KOPT-K1 (cell line): ENCODE measurements around the gene TMEM121.
"Not testable (repeated sequence)": the region's sequence is repeated elsewhere in the genome, so short reads cannot be mapped to it uniquely, and the experiment has no call there.

Experiments used
- H3K27ac ChIP-seq: fragments of 200-600 bp; sonication (generic); 2 replicates; pipeline ENCODE4 v1.5.1; 2016; ENCODE audit warnings: antibody characterized with exemption, mild to moderate bottlenecking, low read depth, low read length; ENCODE audit not compliant: poor library complexity, severe bottlenecking
- H3K36me3 ChIP-seq: fragments of 200-600 bp; sonication (generic); 2 replicates; pipeline ENCODE4 v1.5.1; 2017; ENCODE audit warnings: antibody characterized with exemption, mild to moderate bottlenecking, low read length, moderate library complexity; ENCODE audit not compliant: insufficient read depth
- H3K9me3 ChIP-seq: fragments of 200-600 bp; sonication (generic); 2 replicates; pipeline ENCODE4 v1.5.1; 2017; ENCODE audit warnings: antibody characterized with exemption, low read length, mild to moderate bottlenecking; ENCODE audit not compliant: insufficient read depth, poor library complexity, severe bottlenecking

Gene TMEM121

GRCh38 chr14:105536691-105537579 is 10.6 kb downstream of the TMEM121 start:
- Histone ChIP-seq H3K9me3 (no peaks in the 10 kb centered on the region), H3K36me3 (no peaks in the 10 kb centered on the region), H3K27ac (no peak overlapping the region)

GRCh38 chr14:105537580-105538474 is 11.4 kb downstream of the TMEM121 start:
- no peaks in the 10 kb centered on the region for H3K9me3 ChIP-seq
- no peak overlapping the region for H3K27ac ChIP-seq
- no peaks in the 10 kb centered on the region for H3K36me3 ChIP-seq

DNA sequence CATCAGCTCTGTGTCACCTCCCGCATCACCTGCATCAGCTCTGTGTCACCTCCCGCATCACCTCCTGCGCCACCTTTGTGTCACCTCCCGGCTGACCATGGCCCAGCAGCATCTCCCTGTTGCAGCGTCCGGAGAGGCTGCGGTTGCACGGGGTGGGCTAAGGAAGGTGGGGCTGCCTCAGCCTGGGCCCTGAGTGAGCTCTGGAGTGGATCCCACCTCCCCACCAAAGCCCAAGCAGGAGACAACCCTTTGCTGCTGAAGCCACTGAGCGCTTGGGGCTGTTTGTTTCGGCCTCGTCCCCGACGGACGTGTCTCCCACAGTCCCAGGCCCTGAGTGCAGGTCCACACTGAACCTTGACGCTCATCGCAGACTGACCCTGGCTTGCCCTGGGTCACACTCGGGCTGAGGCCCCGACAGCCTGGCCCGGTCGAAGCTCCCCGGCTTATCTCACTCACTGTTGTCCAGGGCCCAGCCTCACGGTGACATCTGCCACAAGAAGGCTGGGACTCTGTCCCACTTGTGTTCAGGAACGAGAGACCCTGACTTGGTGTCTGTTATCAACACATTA is 12.2 kb downstream of the TMEM121 start:
- Histone ChIP-seq H3K27ac (no peak overlapping the region), H3K36me3 (no peaks in the 10 kb centered on the region), H3K9me3 (peaks cover 5% of the 10 kb centered on the region)

GRCh38 chr14:105540811-105541210 is 14.4 kb downstream of the TMEM121 start:
- H3K27ac ChIP-seq, result no peak overlapping the region
- peaks cover 6% of the 10 kb centered on the region for H3K9me3 ChIP-seq
- H3K36me3 ChIP-seq, result no peaks in the 10 kb centered on the region

GRCh38 chr14:105541218-105541875 is 15.0 kb downstream of the TMEM121 start:
- H3K27ac ChIP-seq, result no peak overlapping the region
- peaks cover 6% of the 10 kb centered on the region for H3K9me3 ChIP-seq
- H3K36me3 ChIP-seq, result no peaks in the 10 kb centered on the region

GRCh38 chr14:105545676-105546075 is 19.3 kb downstream of the TMEM121 start:
- not testable (repeated sequence) for H3K36me3 ChIP-seq, H3K27ac ChIP-seq, H3K9me3 ChIP-seq

DNA sequence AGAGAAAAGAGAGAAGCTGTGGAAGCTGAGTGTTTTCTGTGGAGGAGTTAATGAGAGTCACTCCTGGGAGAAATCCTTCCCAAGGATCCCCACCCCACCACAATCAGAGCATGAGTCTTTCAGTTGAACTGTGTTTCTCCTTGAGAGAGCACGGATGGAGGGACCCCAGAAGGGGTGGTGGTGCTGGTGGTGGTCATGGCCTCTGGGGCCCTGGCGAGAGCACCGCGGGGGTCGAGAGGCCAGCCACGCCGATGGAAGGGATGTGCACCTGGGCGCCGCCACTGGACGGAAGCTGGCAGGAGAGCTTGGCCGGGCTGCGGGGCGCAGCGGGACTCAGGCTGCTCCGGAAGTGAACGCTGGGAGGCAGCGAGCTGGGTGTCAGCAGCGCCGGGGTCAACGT is 20.0 kb downstream of the TMEM121 start:
- H3K9me3 ChIP-seq, result not testable (repeated sequence)

GRCh38 chr14:105547072-105547471 is 20.7 kb downstream of the TMEM121 start:
- not testable (repeated sequence) for H3K27ac ChIP-seq, H3K9me3 ChIP-seq, H3K36me3 ChIP-seq

More for the DNA sequence above, 20.0 kb downstream of the TMEM121 start:
- H3K36me3 ChIP-seq, H3K27ac ChIP-seq: not testable (repeated sequence)

DNA sequence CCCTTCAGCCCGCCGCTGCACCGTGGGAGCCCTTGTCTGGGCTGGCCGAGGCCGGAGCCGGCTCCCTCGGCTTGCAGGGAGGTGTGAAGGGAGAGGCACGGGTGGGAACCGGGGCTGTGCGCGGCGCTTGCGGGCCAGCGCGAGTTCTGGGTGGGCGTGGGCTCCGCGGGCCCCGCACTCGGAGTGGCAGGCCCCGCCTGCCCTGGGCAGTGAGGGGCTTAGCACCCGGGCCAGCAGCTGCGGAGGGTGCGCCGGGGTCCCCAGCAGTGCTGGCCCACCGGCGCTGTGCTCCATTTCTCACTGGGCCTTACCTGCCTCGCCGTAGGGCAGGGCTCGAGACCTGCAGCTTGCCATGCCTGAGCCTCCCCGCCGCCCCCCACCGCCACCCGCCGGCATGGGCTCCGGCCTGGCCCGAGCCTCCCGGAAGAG is 21.4 kb downstream of the TMEM121 start:
- H3K9me3 ChIP-seq, result peaks cover 6% of the 10 kb centered on the region
- H3K36me3 ChIP-seq, result no peaks in the 10 kb centered on the region
- H3K27ac ChIP-seq, result no peak overlapping the region

DNA sequence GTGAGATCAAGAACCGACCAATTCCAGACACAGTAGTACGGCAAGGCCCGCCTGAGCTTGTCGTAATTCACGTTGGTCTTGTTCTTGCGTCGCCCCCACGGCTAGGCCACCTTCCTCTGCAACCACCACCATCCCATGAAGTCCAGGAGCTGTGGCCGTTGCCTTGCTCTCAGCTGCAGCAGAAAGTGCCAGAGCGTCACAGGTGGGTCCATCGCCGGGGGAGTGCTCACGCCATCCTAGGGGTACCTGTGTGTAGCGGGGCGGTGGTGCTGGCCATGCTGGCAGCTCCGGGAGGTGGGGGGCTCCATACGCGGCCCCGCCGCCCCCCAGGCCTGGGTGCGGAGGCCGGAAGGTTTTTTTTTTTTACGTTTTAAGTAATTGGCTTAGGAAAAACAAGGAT is 23.1 kb downstream of the TMEM121 start:
- H3K27ac ChIP-seq, result no peak overlapping the region
- H3K9me3 ChIP-seq, result no peaks in the 10 kb centered on the region
- no peaks in the 10 kb centered on the region for H3K36me3 ChIP-seq

GRCh38 chr14:105554022-105554421 is 27.6 kb downstream of the TMEM121 start:
- Histone ChIP-seq H3K36me3 (no peaks in the 10 kb centered on the region), H3K27ac (no peak overlapping the region), H3K9me3 (no peaks in the 10 kb centered on the region)

GRCh38 chr14:105554523-105554922 is 28.1 kb downstream of the TMEM121 start:
- Histone ChIP-seq H3K36me3 (no peaks in the 10 kb centered on the region), H3K9me3 (no peaks in the 10 kb centered on the region), H3K27ac (no peak overlapping the region)

GRCh38 chr14:105557671-105558070 is 31.3 kb downstream of the TMEM121 start:
- not testable (repeated sequence) for H3K27ac ChIP-seq, H3K9me3 ChIP-seq, H3K36me3 ChIP-seq

- not testable (repeated sequence) for H3K27ac ChIP-seq, H3K9me3 ChIP-seq, H3K36me3 ChIP-seq
These were observed 32.2 kb downstream of the TMEM121 start for GRCh38 chr14:105558449-105559154.
